NT2/D1 (cell line): ENCODE measurements around the gene MAX.

Experiments used
- SUZ12 ChIP-seq: IDR thresholded peaks from 2 replicates; pipeline ENCODE4 v1.6.1; 2011; ENCODE audit not compliant: insufficient read length, insufficient read depth; ENCODE audit errors: extremely low read depth
- YY1 ChIP-seq: IDR thresholded peaks from 2 replicates; pipeline ENCODE4 v1.6.1; 2011; ENCODE audit not compliant: insufficient read length, insufficient read depth

GRCh38 chr14:65028937-65029336 lies 73.4 kb downstream of the MAX start:
- TF ChIP-seq YY1 (no peak), SUZ12 (no peak)
